ENCODE measurements around the gene PLPP6. TPM values are rescaled to one million over a fixed set of nuclear protein-coding genes. Genes with fewer than 3 reads are reported as not detected.

Gene PLPP6
- total RNA-seq, 1 donor from 2014 or later: 9.2 TPM

DNA sequence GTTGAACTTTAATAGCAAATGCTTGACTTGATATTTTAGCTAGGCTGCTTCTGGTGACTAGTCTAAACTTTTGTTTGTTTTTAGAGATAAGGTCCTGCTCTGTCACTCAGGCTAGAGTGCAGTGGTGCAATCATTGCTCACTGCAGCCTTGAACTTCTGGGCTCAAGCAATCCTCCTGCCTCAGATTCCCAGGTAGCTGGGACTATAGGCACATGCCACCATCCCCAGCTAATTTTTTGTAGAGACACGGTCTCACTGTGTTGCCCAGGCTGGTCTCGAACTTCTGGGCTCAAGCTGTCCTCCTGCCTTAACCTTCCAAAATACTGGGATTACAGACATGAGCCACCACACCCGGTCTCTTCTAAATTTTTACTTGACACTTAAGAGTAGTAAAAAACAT is 38.0 kb downstream of the PLPP6 start:
- no peak for DNase-seq (ENCODE audit: low spot score)

DNA sequence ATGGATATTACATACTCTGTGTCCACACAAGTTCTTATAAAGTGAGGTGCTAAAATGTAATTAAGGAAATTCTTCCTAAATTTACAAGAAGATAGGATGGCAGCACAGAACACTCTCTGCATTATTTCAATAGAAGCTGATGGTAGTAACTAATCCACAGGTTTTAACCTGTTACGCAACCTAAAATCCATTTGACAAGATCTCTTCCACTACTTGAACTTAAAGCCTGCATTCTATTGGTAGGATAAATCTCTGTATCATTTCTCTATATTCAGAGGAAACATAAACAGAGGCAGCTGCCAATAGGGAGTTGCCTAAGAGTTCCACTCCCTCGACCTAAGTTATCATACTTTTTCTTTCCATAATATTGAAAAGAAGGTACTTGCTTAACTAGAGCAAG is 38.8 kb downstream of the PLPP6 start:
- no peak for DNase-seq (ENCODE audit: low spot score)

DNA sequence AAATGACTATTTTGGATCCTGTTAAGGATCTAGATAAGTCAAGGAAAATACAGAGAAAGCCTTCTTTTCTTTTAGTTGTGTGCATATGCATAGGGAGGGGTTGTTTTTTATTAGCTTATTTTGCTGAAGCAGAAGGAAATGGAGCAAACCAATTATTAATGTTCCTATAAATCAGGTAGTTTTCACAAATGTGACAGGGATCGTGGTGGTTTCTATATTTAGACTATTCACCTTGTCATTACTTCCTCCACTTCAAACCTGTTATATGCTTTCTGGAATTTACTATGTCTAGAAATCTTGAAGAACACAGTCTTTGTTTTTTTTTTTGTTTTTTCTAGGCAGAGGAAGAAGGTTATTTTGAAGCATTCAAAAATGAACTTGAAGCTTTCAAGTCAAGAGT is 39.4 kb downstream of the PLPP6 start:
- no peak for DNase-seq (ENCODE audit: low spot score)

DNA sequence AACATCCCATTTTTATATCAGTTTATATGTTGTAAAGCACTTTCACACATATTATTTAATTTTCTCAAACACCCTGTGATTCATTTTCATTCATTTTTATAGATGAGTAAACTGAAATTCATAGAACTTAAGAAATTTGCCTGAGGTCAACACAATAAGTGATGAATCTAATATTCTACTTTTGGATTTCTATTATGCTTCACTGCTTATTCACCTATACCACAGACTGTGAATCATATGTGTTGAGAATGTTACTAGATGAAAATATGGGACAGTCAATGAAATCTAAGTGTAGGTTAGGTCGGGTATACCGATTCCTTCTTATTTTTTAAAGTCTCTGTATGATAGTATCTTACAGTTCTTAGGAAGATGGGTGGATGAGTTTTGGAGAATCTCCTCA is 42.0 kb downstream of the PLPP6 start:
- DNase-seq (ENCODE audit: low spot score): no peak

DNA sequence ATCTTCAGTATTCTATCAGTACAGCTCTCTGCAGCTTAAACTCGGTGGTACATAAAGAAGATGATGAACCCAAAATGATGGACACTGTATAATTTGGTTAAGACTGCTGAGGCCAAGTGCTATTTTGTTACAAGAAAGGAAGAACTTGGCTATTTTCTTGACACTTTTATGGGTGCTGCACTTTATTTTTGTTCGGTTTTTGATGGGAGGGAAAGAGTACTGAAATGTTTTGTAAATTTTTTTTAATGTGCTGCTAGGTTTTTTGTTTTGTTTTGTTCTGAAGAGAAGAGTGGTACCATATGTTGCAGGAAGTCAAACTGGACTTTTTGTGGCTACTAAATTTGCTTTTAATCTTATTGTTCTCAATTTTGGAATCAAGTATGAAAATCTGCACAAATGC is 43.9 kb downstream of the PLPP6 start:
- no peak for DNase-seq (ENCODE audit: low spot score)

DNA sequence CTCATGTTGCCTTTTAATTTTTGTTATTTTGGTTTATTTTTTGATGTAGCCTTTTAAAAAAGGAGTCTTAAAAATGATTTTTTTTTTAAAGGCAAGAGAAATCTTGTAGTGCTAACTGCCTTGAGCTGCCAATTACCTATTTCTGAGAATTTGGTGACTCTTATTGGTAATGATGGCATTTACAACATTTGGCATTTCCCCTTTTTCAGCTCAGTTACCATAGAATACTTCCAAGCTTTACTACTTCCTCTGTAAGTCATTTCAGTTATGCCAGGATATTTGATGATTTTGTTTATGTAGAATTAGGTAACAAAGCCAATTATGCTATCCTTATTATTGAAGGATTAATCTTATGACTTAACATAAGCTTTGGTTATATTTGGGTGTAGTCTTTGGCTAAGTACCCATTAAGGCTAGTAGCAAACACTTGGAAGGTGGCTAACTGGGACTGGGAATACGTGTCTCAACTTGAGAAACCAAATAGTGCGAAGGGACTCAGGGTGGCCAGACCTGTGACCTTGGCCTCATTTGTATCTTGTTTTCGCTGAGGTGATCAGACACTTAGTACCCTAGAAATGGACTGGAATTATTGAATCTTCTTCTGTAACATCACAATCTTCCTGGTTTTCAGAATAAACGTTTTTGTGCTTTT is 45.0 kb downstream of the PLPP6 start:
- no peak for DNase-seq (ENCODE audit: low spot score)

DNA sequence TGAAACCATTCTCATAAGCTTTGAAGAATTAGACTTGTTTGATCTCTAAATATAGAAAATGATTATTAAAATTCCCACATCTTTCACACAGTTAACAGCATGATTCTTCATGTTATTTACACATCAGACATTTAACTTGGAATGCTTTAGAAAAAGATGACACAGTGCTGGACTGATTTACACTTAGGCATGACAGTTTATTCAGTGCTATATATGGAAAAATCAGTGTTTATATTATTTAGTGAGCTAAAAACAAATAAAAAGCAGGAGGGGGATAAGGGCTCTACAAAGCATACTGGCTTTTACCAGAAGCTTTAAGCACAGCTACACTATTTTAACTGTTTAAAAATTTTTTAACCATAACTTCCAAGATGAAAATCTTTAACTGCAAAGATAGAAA is 47.3 kb downstream of the PLPP6 start:
- no peak for DNase-seq (ENCODE audit: low spot score)

DNA sequence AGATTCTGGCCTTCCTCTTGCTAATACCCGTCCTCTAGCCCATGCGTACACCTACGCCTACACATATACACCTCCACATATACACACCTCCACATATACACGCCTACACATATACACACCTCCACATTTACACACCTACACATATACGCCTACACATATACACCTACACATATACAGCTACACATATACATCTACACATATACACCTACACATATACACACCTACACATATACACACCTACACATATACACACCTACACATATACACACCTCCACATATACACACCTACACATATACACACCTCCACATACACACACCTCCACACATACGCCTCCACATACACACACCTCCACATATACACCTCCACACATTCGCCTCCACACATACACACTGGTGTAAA is 51.8 kb downstream of the PLPP6 start:
- DNase-seq (ENCODE audit: low spot score): no peak

DNA sequence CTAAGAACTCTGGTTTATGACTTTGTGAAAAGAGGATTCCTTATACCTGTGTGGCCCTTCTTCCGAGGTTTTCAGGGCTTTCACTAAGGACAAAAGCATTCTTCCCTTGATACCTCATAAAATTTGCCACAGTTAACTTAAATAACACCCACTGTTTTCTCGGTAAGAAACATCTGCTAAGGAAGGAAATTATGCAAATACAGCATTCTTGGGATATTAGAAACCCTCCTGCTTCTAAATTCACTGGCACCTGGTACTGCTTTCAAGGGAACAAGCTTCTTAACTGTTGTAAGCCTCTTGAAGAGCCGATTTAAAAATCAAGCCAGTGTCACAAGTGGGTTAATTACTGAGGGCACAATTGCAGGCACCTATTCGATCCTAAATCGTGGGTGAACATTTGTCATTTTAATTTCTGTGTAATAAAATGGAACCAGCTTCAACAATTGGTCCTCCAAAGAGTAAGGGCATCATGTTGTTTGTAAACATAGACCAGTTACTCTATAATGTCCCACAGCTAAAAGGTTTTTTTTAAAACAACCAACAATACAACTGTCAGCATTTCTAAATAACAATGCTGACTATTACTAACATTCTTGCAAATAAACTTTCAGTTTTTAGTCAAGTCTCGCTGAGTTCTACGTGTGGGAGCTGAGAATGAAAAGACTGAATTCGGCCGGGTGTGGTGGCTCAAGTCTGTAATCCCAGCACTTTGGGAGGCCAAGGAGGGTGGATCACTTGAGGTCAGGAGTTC is 52.3 kb downstream of the PLPP6 start:
- DNase-seq (ENCODE audit: low spot score): no peak

Other genes starting within 250 kb of the PLPP6 start
- gene SLC1A1, start 171.8 kb upstream of the PLPP6 start, total RNA-seq: 109 TPM
- 25.0 TPM for gene SPATA6L, start 4.2 kb downstream of the PLPP6 start, total RNA-seq
- gene CDC37L1, start 17.3 kb downstream of the PLPP6 start, total RNA-seq: 24.9 TPM
- gene AK3, start 78.9 kb downstream of the PLPP6 start, total RNA-seq: 40.9 TPM
- 9.5 TPM for gene RCL1, start 130.7 kb downstream of the PLPP6 start, total RNA-seq

Measured in mucosa of gallbladder (tissue), 1 donor.